GM10248 (cell line): ENCODE measurements around the gene ZNF71.
"Not testable (repeated sequence)": the region's sequence is repeated elsewhere in the genome, so short reads cannot be mapped to it uniquely, and the experiment has no call there.

ENCODE experiments used
- CTCF ChIA-PET: fragments of 300-600 bp; sonication (Branson Sonifier 250); formaldehyde crosslinking; extraction: SDS; loops from one replicate; lab custom pipeline; 2021; ENCODE audit warnings: antibody characterized with exemption; lab: Yijun Ruan, JAX
- POLR2A ChIA-PET: fragments of 350-650 bp; sonication (Branson Sonifier 250); formaldehyde crosslinking; extraction: SDS; loops from one replicate; lab custom pipeline; 2020; ENCODE audit warnings: antibody characterized with exemption; lab: Yijun Ruan, JAX
- DNase-seq: peaks from one replicate; pipeline ENCODE4 v3.0.0; 2012; ENCODE audit errors: extremely low spot score
- CTCF ChIP-seq: IDR thresholded peaks from 2 replicates; pipeline ENCODE4 v1.5.1; 2012; ENCODE audit warnings: mild to moderate bottlenecking, low read depth; ENCODE audit errors: extremely low read depth, missing control alignments, control extremely low read depth

The ZNF71 gene

GRCh38 chr19:56670401-56670960 is 75.4 kb downstream of the ZNF71 start:
- ChIA-PET CTCF (no interaction called here), POLR2A (no interaction called here)
- TF ChIP-seq CTCF = no peak
- no peak for DNase-seq

- no peak for DNase-seq
These were observed 76.0 kb downstream of the ZNF71 start for GRCh38 chr19:56670961-56671612.

GRCh38 chr19:56671613-56671994 is 76.5 kb downstream of the ZNF71 start, which contains the start of gene ZNF835:
ZNF835 (minus strand) TSS chr19:56671757; CDS start chr19:56665198, 6,559 bp downstream.
- TF ChIP-seq CTCF = no peak
- CTCF ChIA-PET = no interaction called here
- peak; percentile 31 for DNase-seq
- POLR2A ChIA-PET = no interaction called here

More at GRCh38 chr19:56670961-56671612, 76.0 kb downstream of the ZNF71 start:
- no peak for TF ChIP-seq CTCF
- ChIA-PET CTCF (no interaction called here), POLR2A (no interaction called here)

GRCh38 chr19:56672610-56673009 is 77.5 kb downstream of the ZNF71 start:
- CTCF ChIA-PET, DNase-seq, POLR2A ChIA-PET: not testable (repeated sequence)
